GM06990 (cell line): ENCODE measurements around the gene NFAT5.
"Not testable (repeated sequence)": the region's sequence is repeated elsewhere in the genome, so short reads cannot be mapped to it uniquely, and the experiment has no call there.

Experiments used
- DNase-seq: peaks from one replicate; pipeline ENCODE4 v3.0.0-alpha.2; 2011; ENCODE audit not compliant: insufficient read length; ENCODE audit errors: extremely low read depth
- H3K27me3 ChIP-seq: replicated peaks from 2 replicates; pipeline ENCODE4 v1.6.0; 2011; ENCODE audit warnings: low read length; ENCODE audit not compliant: control insufficient read depth, insufficient read depth
- H3K36me3 ChIP-seq: 2 replicates; pipeline ENCODE4 v1.5.1; 2011; ENCODE audit warnings: low read length; ENCODE audit not compliant: control insufficient read depth, insufficient read depth
- H3K4me3 ChIP-seq: replicated peaks from 2 replicates; pipeline ENCODE4 v1.5.1; 2011; ENCODE audit warnings: low read depth, mild to moderate bottlenecking, control low read depth, low read length
- CTCF ChIP-seq: IDR thresholded peaks from 2 replicates; pipeline ENCODE4 v1.5.1; 2011; ENCODE audit warnings: low read length, control low read depth, mild to moderate bottlenecking, inconsistent platforms; ENCODE audit not compliant: insufficient read depth, poor library complexity, severe bottlenecking

The NFAT5 gene

GRCh38 chr16:69727916-69728270 is 162.1 kb downstream of the NFAT5 start:
- DNase-seq: no peak

GRCh38 chr16:69729030-69729429 is 163.3 kb downstream of the NFAT5 start:
- H3K4me3 ChIP-seq, H3K36me3 ChIP-seq, H3K27me3 ChIP-seq, DNase-seq: not testable (repeated sequence)

More at GRCh38 chr16:69727916-69728270, 162.1 kb downstream of the NFAT5 start:
- no peaks in the 10 kb centered on the region; the same call in 1 of the 2 replicates for H3K36me3 ChIP-seq
- no peak for TF ChIP-seq CTCF
- H3K27me3 ChIP-seq: no peaks in the 10 kb centered on the region
- no peak overlapping the region for H3K4me3 ChIP-seq

- not testable (repeated sequence) for DNase-seq, H3K4me3 ChIP-seq, H3K27me3 ChIP-seq, H3K36me3 ChIP-seq
Measured at GRCh38 chr16:69731280-69731679, 165.5 kb downstream of the NFAT5 start.

GRCh38 chr16:69732101-69732500 is 166.3 kb downstream of the NFAT5 start:
- no peaks in the 10 kb centered on the region for H3K36me3 ChIP-seq
- TF ChIP-seq CTCF: no peak
- no peak for DNase-seq
- H3K27me3 ChIP-seq: no peaks in the 10 kb centered on the region
- H3K4me3 ChIP-seq: no peak overlapping the region

GRCh38 chr16:69741519-69741918 is 175.8 kb downstream of the NFAT5 start:
- TF ChIP-seq CTCF: no peak
- no peaks in the 10 kb centered on the region for H3K27me3 ChIP-seq
- H3K36me3 ChIP-seq: peaks cover 36% of the 10 kb centered on the region
- DNase-seq: no peak
- H3K4me3 ChIP-seq: no peak overlapping the region

GRCh38 chr16:69741951-69742904 is 176.5 kb downstream of the NFAT5 start:
- no peak for TF ChIP-seq CTCF
- no peak overlapping the region for H3K4me3 ChIP-seq
- DNase-seq: no peak
- no peaks in the 10 kb centered on the region for H3K27me3 ChIP-seq
- peaks cover 40% of the 10 kb centered on the region for H3K36me3 ChIP-seq
